NK-92 (cell line): ENCODE data around the gene PIK3AP1.

Experiments used
- DNase-seq: peaks from one replicate; lab custom pipeline; 2025; ENCODE audit not compliant: unreplicated experiment; lab: John Stamatoyannopoulos, UW

Gene PIK3AP1

GRCh38 chr10:96643920-96644319 is 76.4 kb downstream of the PIK3AP1 start:
- DNase-seq = no peak

- no peak for DNase-seq
Measured at GRCh38 chr10:96642973-96643372, 77.3 kb downstream of the PIK3AP1 start.

GRCh38 chr10:96642530-96642929 is 77.8 kb downstream of the PIK3AP1 start:
- no peak for DNase-seq

GRCh38 chr10:96641396-96642295 is 78.7 kb downstream of the PIK3AP1 start:
- no peak for DNase-seq

- DNase-seq = no peak
Measured at GRCh38 chr10:96639899-96640298, 80.4 kb downstream of the PIK3AP1 start.

- DNase-seq = no peak
Measured at GRCh38 chr10:96638696-96639095, 81.6 kb downstream of the PIK3AP1 start.

- no peak for DNase-seq
Measured at GRCh38 chr10:96638120-96638519, 82.2 kb downstream of the PIK3AP1 start.

- no peak for DNase-seq
Measured at GRCh38 chr10:96637709-96638108, 82.6 kb downstream of the PIK3AP1 start.

- DNase-seq = no peak
Measured at GRCh38 chr10:96636551-96636950, 83.8 kb downstream of the PIK3AP1 start.

- no peak for DNase-seq
Measured at GRCh38 chr10:96632974-96633710, 87.2 kb downstream of the PIK3AP1 start.

GRCh38 chr10:96627292-96627691 is 93.0 kb downstream of the PIK3AP1 start:
- DNase-seq = no peak

GRCh38 chr10:96626795-96627194 is 93.5 kb downstream of the PIK3AP1 start:
- no peak for DNase-seq

GRCh38 chr10:96625173-96625572 is 95.1 kb downstream of the PIK3AP1 start:
- DNase-seq = no peak

- DNase-seq = no peak
Measured at GRCh38 chr10:96622013-96622787, 98.1 kb downstream of the PIK3AP1 start.

- no peak for DNase-seq
Measured at GRCh38 chr10:96619796-96620773, 100.2 kb downstream of the PIK3AP1 start.

GRCh38 chr10:96619120-96619519 is 101.2 kb downstream of the PIK3AP1 start:
- no peak for DNase-seq

GRCh38 chr10:96618653-96619052 is 101.7 kb downstream of the PIK3AP1 start:
- no peak for DNase-seq

- DNase-seq = no peak
Measured at GRCh38 chr10:96616961-96617360, 103.4 kb downstream of the PIK3AP1 start.

GRCh38 chr10:96614515-96614914 is 105.8 kb downstream of the PIK3AP1 start:
- DNase-seq = no peak

GRCh38 chr10:96613576-96613975 is 106.7 kb downstream of the PIK3AP1 start:
- DNase-seq = no peak
